ENCODE measurements around the gene ARID3C.
A peak's percentile ranks its signal among the peaks of the same experiment; 100 is the strongest.

Gene ARID3C

GRCh38 chr9:34591917-34592866 is 36.7 kb downstream of the ARID3C start:
- no peak for DNase-seq

- DNase-seq: peak; percentile 44
Observed at GRCh38 chr9:34591248-34591916, 37.5 kb downstream of the ARID3C start.

GRCh38 chr9:34590381-34591247 is 38.3 kb downstream of the ARID3C start:
- DNase-seq: peak; percentile 8

- peak; percentile 41 for DNase-seq
Observed at GRCh38 chr9:34589636-34590380, 39.1 kb downstream of the ARID3C start, which contains the start of gene CNTFR. Gene CNTFR (minus strand): TSS chr9:34589724. CDS start chr9:34568981, 20,743 bp downstream.

GRCh38 chr9:34588671-34589635 is 39.9 kb downstream of the ARID3C start:
- DNase-seq: no peak

GRCh38 chr9:34587271-34587670 is 41.6 kb downstream of the ARID3C start:
- DNase-seq: no peak

- DNase-seq: no peak
Observed at GRCh38 chr9:34585946-34586669, 42.8 kb downstream of the ARID3C start.

- DNase-seq: no peak
Observed at GRCh38 chr9:34584970-34585369, 43.9 kb downstream of the ARID3C start.

- no peak for DNase-seq
Observed at GRCh38 chr9:34582787-34583186, 46.1 kb downstream of the ARID3C start.

- no peak for DNase-seq
Observed at GRCh38 chr9:34581318-34581717, 47.5 kb downstream of the ARID3C start.

GRCh38 chr9:34580358-34580757 is 48.5 kb downstream of the ARID3C start:
- DNase-seq: no peak

- no peak for DNase-seq
Observed at GRCh38 chr9:34579808-34580163, 49.1 kb downstream of the ARID3C start.

- peak; percentile 36 for DNase-seq
Observed at GRCh38 chr9:34579104-34579807, 49.6 kb downstream of the ARID3C start.

- peak; percentile 46 for DNase-seq
Observed at GRCh38 chr9:34578241-34579103, 50.4 kb downstream of the ARID3C start.

GRCh38 chr9:34577400-34578240 is 51.2 kb downstream of the ARID3C start:
- DNase-seq: no peak

GRCh38 chr9:34576597-34577399 is 52.1 kb downstream of the ARID3C start:
- DNase-seq: no peak
